OCI-LY7 (cell line): Measurements from ENCODE around the gene COPS3.

Source experiments
- EZH2phosphoT487 ChIP-seq: fragments of 200-600 bp; sonication (generic); IDR thresholded peaks from 2 replicates; pipeline ENCODE4 v1.6.1; 2018; ENCODE audit warnings: low read depth, borderline replicate concordance, mild to moderate bottlenecking, mixed run types, antibody characterized with exemption, low read length, moderate library complexity, mixed read lengths
- TF ChIP-seq, protein P1 (sequence below): fragments of 200-600 bp; sonication (generic); conservative IDR thresholded peaks from 2 replicates; pipeline ENCODE4 v1.5.1; 2014; ENCODE audit warnings: mild to moderate bottlenecking, antibody characterized with exemption, low read length, moderate library complexity, mixed read lengths

- TF ChIP-seq, protein P1, sequence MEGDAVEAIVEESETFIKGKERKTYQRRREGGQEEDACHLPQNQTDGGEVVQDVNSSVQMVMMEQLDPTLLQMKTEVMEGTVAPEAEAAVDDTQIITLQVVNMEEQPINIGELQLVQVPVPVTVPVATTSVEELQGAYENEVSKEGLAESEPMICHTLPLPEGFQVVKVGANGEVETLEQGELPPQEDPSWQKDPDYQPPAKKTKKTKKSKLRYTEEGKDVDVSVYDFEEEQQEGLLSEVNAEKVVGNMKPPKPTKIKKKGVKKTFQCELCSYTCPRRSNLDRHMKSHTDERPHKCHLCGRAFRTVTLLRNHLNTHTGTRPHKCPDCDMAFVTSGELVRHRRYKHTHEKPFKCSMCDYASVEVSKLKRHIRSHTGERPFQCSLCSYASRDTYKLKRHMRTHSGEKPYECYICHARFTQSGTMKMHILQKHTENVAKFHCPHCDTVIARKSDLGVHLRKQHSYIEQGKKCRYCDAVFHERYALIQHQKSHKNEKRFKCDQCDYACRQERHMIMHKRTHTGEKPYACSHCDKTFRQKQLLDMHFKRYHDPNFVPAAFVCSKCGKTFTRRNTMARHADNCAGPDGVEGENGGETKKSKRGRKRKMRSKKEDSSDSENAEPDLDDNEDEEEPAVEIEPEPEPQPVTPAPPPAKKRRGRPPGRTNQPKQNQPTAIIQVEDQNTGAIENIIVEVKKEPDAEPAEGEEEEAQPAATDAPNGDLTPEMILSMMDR: no peak
- TF ChIP-seq EZH2phosphoT487: no peak
Measured at GRCh38 chr17:17204635-17205231, 76.3 kb downstream of the COPS3 start.
